HUES64 (cell line): ENCODE measurements around the gene ALOX5AP.

Source experiments
- H3K27ac ChIP-seq: 2 replicates; pipeline ENCODE4 v1.7.0; 2013; ENCODE audit warnings: low read depth, low read length, inconsistent platforms
- H3K27me3 ChIP-seq: 2 replicates; pipeline ENCODE4 v1.6.1; 2013; ENCODE audit warnings: mild to moderate bottlenecking, low read length; ENCODE audit not compliant: insufficient read depth
- H3K36me3 ChIP-seq: 2 replicates; pipeline ENCODE4 v1.6.1; 2013; ENCODE audit warnings: mild to moderate bottlenecking, low read length; ENCODE audit not compliant: insufficient read depth
- H3K4me1 ChIP-seq: 2 replicates; pipeline ENCODE4 v1.6.1; 2013; ENCODE audit warnings: mild to moderate bottlenecking, low read length, moderate library complexity; ENCODE audit not compliant: insufficient read depth
- H3K4me3 ChIP-seq: 2 replicates; pipeline ENCODE4 v1.5.1; 2013; ENCODE audit warnings: mild to moderate bottlenecking, low read length, moderate library complexity
- H3K9ac ChIP-seq: 2 replicates; pipeline ENCODE4 v1.6.1; 2013; ENCODE audit warnings: mild to moderate bottlenecking, low read depth, low read length
- H3K9me3 ChIP-seq: 2 replicates; pipeline ENCODE4 v1.6.1; 2013; ENCODE audit warnings: low read depth, low read length; ENCODE audit not compliant: insufficient read depth
- WGBS: fragments of 150-250, 120-280 bp; methylation state at CpG from one replicate; pipeline ENCODE4 v1.1.7; 2013; ENCODE audit warnings: missing lambda C conversion rate; 5-methylcytosine and 5-hydroxymethylcytosine counted together

ALOX5AP gene

GRCh38 chr13:30773561-30773960, 38.2 kb downstream of the ALOX5AP start:
- H3K4me3 ChIP-seq, result no peak overlapping the region
- no peaks in the 10 kb centered on the region for H3K27me3 ChIP-seq
- no peak overlapping the region for H3K9ac ChIP-seq
- peaks cover 6% of the 10 kb centered on the region; the same call in 1 of the 2 replicates for H3K4me1 ChIP-seq
- no peak overlapping the region for H3K27ac ChIP-seq
- no peaks in the 10 kb centered on the region for H3K9me3 ChIP-seq
- H3K36me3 ChIP-seq, result no peaks in the 10 kb centered on the region

GRCh38 chr13:30774214-30774730, 38.9 kb downstream of the ALOX5AP start:
- H3K4me3 ChIP-seq, result no peak overlapping the region
- WGBS, result 95% methylated on average over 8 of the region's 8 CpGs

GRCh38 chr13:30776661-30777060, 41.3 kb downstream of the ALOX5AP start:
- Histone ChIP-seq H3K4me1 (peaks cover 9% of the 10 kb centered on the region; the same call in 1 of the 2 replicates), H3K9ac (no peak overlapping the region), H3K4me3 (no peak overlapping the region), H3K27ac (no peak overlapping the region), H3K27me3 (no peaks in the 10 kb centered on the region), H3K9me3 (no peaks in the 10 kb centered on the region), H3K36me3 (no peaks in the 10 kb centered on the region)
- 99% methylated on average over 2 of the region's 2 CpGs for WGBS

More at GRCh38 chr13:30774214-30774730, 38.9 kb downstream of the ALOX5AP start:
- Histone ChIP-seq H3K27ac (no peak overlapping the region), H3K27me3 (no peaks in the 10 kb centered on the region), H3K9me3 (no peaks in the 10 kb centered on the region), H3K4me1 (peaks cover 8% of the 10 kb centered on the region; the same call in 1 of the 2 replicates), H3K9ac (no peak overlapping the region), H3K36me3 (no peaks in the 10 kb centered on the region)

- Histone ChIP-seq H3K4me1 (peaks cover 9% of the 10 kb centered on the region; the same call in 1 of the 2 replicates), H3K9ac (no peak overlapping the region), H3K9me3 (no peaks in the 10 kb centered on the region), H3K27me3 (no peaks in the 10 kb centered on the region), H3K36me3 (no peaks in the 10 kb centered on the region), H3K4me3 (no peak overlapping the region), H3K27ac (no peak overlapping the region)
- 78% methylated on average over 5 of the region's 5 CpGs for WGBS
These were observed 43.7 kb downstream of the ALOX5AP start for GRCh38 chr13:30779016-30779415.

GRCh38 chr13:30779608-30780007, 44.3 kb downstream of the ALOX5AP start:
- no peak overlapping the region for H3K9ac ChIP-seq
- no peak overlapping the region for H3K27ac ChIP-seq
- H3K9me3 ChIP-seq, result no peaks in the 10 kb centered on the region
- no peaks in the 10 kb centered on the region for H3K27me3 ChIP-seq
- H3K4me3 ChIP-seq, result no peak overlapping the region
- WGBS, result 94% methylated on average over 3 of the region's 3 CpGs
- H3K36me3 ChIP-seq, result no peaks in the 10 kb centered on the region
- peaks cover 9% of the 10 kb centered on the region; the same call in 1 of the 2 replicates for H3K4me1 ChIP-seq

- no peak overlapping the region for H3K4me3 ChIP-seq
- H3K9me3 ChIP-seq, result no peaks in the 10 kb centered on the region
- peaks cover 9% of the 10 kb centered on the region; the same call in 1 of the 2 replicates for H3K4me1 ChIP-seq
- no peak overlapping the region for H3K27ac ChIP-seq
- H3K27me3 ChIP-seq, result no peaks in the 10 kb centered on the region
- H3K36me3 ChIP-seq, result no peaks in the 10 kb centered on the region
- H3K9ac ChIP-seq, result no peak overlapping the region
- WGBS, result 95% methylated on average over 2 of the region's 2 CpGs
These were observed 45.1 kb downstream of the ALOX5AP start for GRCh38 chr13:30780338-30780981.

- no peaks in the 10 kb centered on the region for H3K27me3 ChIP-seq
- H3K27ac ChIP-seq, result no peak overlapping the region
- H3K36me3 ChIP-seq, result no peaks in the 10 kb centered on the region
- no peak overlapping the region for H3K4me3 ChIP-seq
- no peaks in the 10 kb centered on the region for H3K9me3 ChIP-seq
- no peak overlapping the region for H3K9ac ChIP-seq
- no peaks in the 10 kb centered on the region for H3K4me1 ChIP-seq
- 89% methylated on average over 7 of the region's 8 CpGs for WGBS
These were observed 50.0 kb downstream of the ALOX5AP start for GRCh38 chr13:30785191-30785850.

- Histone ChIP-seq H3K9me3 (no peaks in the 10 kb centered on the region), H3K36me3 (no peaks in the 10 kb centered on the region), H3K9ac (no peak overlapping the region), H3K4me3 (no peak overlapping the region), H3K27me3 (no peaks in the 10 kb centered on the region), H3K4me1 (no peaks in the 10 kb centered on the region; the same call in 1 of the 2 replicates), H3K27ac (no peak overlapping the region)
- WGBS, result 89% methylated on average over 2 of the region's 2 CpGs
These were observed 51.3 kb downstream of the ALOX5AP start for GRCh38 chr13:30786648-30787047.

- Histone ChIP-seq H3K4me3 (no peak overlapping the region), H3K36me3 (no peaks in the 10 kb centered on the region), H3K9me3 (no peaks in the 10 kb centered on the region), H3K9ac (no peak overlapping the region), H3K4me1 (peaks cover 12% of the 10 kb centered on the region; the same call in 1 of the 2 replicates), H3K27ac (no peak overlapping the region), H3K27me3 (no peaks in the 10 kb centered on the region)
- WGBS, result 91% methylated on average over 13 of the region's 14 CpGs
These were observed 52.6 kb downstream of the ALOX5AP start for GRCh38 chr13:30787738-30788525.

- 83% methylated on average over 3 of the region's 3 CpGs for WGBS
- H3K36me3 ChIP-seq, result no peaks in the 10 kb centered on the region
- no peak overlapping the region for H3K4me3 ChIP-seq
- H3K9me3 ChIP-seq, result no peaks in the 10 kb centered on the region
- H3K9ac ChIP-seq, result no peak overlapping the region
- no peaks in the 10 kb centered on the region for H3K27me3 ChIP-seq
- H3K27ac ChIP-seq, result no peak overlapping the region
- peaks cover 15% of the 10 kb centered on the region; the same call in 1 of the 2 replicates for H3K4me1 ChIP-seq
These were observed 54.0 kb downstream of the ALOX5AP start for GRCh38 chr13:30789166-30789862.
